HEK293 (cell line): ENCODE results near the gene ASPSCR1.

Source experiments
- CTCF ChIA-PET: fragments of 350-600 bp; formaldehyde crosslinking; extraction: SDS; loops from one replicate; lab custom pipeline; 2021; ENCODE audit warnings: antibody characterized with exemption; lab: Yijun Ruan, JAX
- POLR2A ChIA-PET: fragments of 300-600 bp; formaldehyde crosslinking; extraction: SDS; loops from one replicate; lab custom pipeline; 2020; ENCODE audit warnings: antibody characterized with exemption, inconsistent platforms; lab: Yijun Ruan, JAX
- H3K27ac ChIP-seq: fragments of 200-500 bp; sonication (Bioruptor generic); 2 replicates; pipeline ENCODE4 v1.5.1; 2014; ENCODE audit warnings: low read depth, low read length, control low read depth, inconsistent platforms; ENCODE audit errors: extremely low read depth
- H3K36me3 ChIP-seq, 2 experiments: fragments of 200-500 bp in 1 of 2; sonication (Bioruptor generic) in 1 of 2; 1 replicate in 1 of 2; 2 replicates in 1 of 2; pipeline ENCODE4 v1.5.1; 2014 to 2017; ENCODE audit warnings: inconsistent platforms in 2 of 2, low read length in 2 of 2; ENCODE audit not compliant: control insufficient read depth in 2 of 2, insufficient read depth in 1 of 2
- H3K4me1 ChIP-seq: fragments of 200-500 bp; sonication (Bioruptor generic); 2 replicates; pipeline ENCODE4 v1.5.1; 2014; ENCODE audit warnings: mild to moderate bottlenecking, low read length, inconsistent platforms; ENCODE audit not compliant: control insufficient read depth, insufficient read depth
- H3K4me3 ChIP-seq: 2 replicates; pipeline ENCODE4 v1.5.1; 2011; ENCODE audit warnings: low read depth, mild to moderate bottlenecking, control low read depth, low read length, moderate library complexity
- H3K9me3 ChIP-seq: fragments of 200-500 bp; sonication (Bioruptor generic); 2 replicates; pipeline ENCODE4 v1.5.1; 2014; ENCODE audit warnings: low read depth, low read length, inconsistent platforms; ENCODE audit not compliant: control insufficient read depth, insufficient read depth
- BCL6B ChIP-seq: fragments of 450-650 bp; formaldehyde crosslinking; IDR thresholded peaks from 2 replicates; pipeline ENCODE4 v1.5.1; 2017; ENCODE audit warnings: missing biosample characterization, missing genetic modification characterization
- GLIS2 ChIP-seq: fragments of 450-650 bp; formaldehyde crosslinking; IDR thresholded peaks from 2 replicates; pipeline ENCODE4 v1.5.1; 2016; ENCODE audit warnings: missing biosample characterization, missing genetic modification characterization
- HIC1 ChIP-seq: fragments of 450-650 bp; formaldehyde crosslinking; IDR thresholded peaks from 2 replicates; pipeline ENCODE4 v1.5.1; 2016; ENCODE audit warnings: missing biosample characterization, missing genetic modification characterization
- HOXC10 ChIP-seq: sonication (generic); formaldehyde crosslinking; IDR thresholded peaks from 2 replicates; pipeline ENCODE4 v1.8.1; 2023; ENCODE audit warnings: mild to moderate bottlenecking, missing genetic modification reagents
- INSM2 ChIP-seq: fragments of 450-650 bp; formaldehyde crosslinking; IDR thresholded peaks from 2 replicates; pipeline ENCODE4 v1.5.1; 2016; ENCODE audit warnings: missing biosample characterization, missing genetic modification characterization
- MEIS1 ChIP-seq: sonication (generic); formaldehyde crosslinking; IDR thresholded peaks from 2 replicates; pipeline ENCODE4 v1.8.1; 2022; ENCODE audit warnings: missing genetic modification reagents, mild to moderate bottlenecking, borderline replicate concordance
- SETDB1 ChIP-seq: IDR thresholded peaks from one replicate; pipeline ENCODE4 v1.6.1; 2017; ENCODE audit warnings: mild to moderate bottlenecking, low read length, moderate library complexity, mixed read lengths; ENCODE audit not compliant: insufficient read length
- ZBTB17 ChIP-seq: fragments of 450-650 bp; formaldehyde crosslinking; IDR thresholded peaks from 2 replicates; pipeline ENCODE4 v1.5.1; 2016; ENCODE audit warnings: missing biosample characterization, missing genetic modification characterization
- ZBTB20 ChIP-seq: fragments of 450-650 bp; formaldehyde crosslinking; IDR thresholded peaks from 2 replicates; pipeline ENCODE4 v1.5.1; 2016; ENCODE audit warnings: missing biosample characterization, missing genetic modification characterization
- ZNF138 ChIP-seq: fragments of 450-650 bp; formaldehyde crosslinking; IDR thresholded peaks from 2 replicates; pipeline ENCODE4 v1.5.1; 2016; ENCODE audit warnings: missing biosample characterization, missing genetic modification characterization, borderline replicate concordance
- ZNF146 ChIP-seq: fragments of 450-650 bp; formaldehyde crosslinking; IDR thresholded peaks from 2 replicates; pipeline ENCODE4 v1.5.1; 2016; ENCODE audit warnings: missing biosample characterization, missing genetic modification characterization
- ZNF214 ChIP-seq: fragments of 450-650 bp; formaldehyde crosslinking; IDR thresholded peaks from 2 replicates; pipeline ENCODE4 v1.5.1; 2017; ENCODE audit warnings: missing biosample characterization, mild to moderate bottlenecking, missing genetic modification characterization, borderline replicate concordance
- ZNF24 ChIP-seq: fragments of 450-650 bp; formaldehyde crosslinking; IDR thresholded peaks from 2 replicates; pipeline ENCODE4 v1.5.1; 2016; ENCODE audit warnings: missing biosample characterization, missing genetic modification characterization
- ZNF398 ChIP-seq: fragments of 450-650 bp; formaldehyde crosslinking; IDR thresholded peaks from 2 replicates; pipeline ENCODE4 v1.5.1; 2017; ENCODE audit warnings: missing biosample characterization, missing genetic modification characterization
- ZNF501 ChIP-seq: fragments of 450-650 bp; formaldehyde crosslinking; IDR thresholded peaks from 2 replicates; pipeline ENCODE4 v1.5.1; 2016; ENCODE audit warnings: missing biosample characterization, missing genetic modification characterization
- ZNF514 ChIP-seq: fragments of 450-650 bp; formaldehyde crosslinking; IDR thresholded peaks from 2 replicates; pipeline ENCODE4 v1.5.1; 2016; ENCODE audit warnings: missing biosample characterization, missing genetic modification characterization
- ZNF548 ChIP-seq: fragments of 450-650 bp; formaldehyde crosslinking; IDR thresholded peaks from 2 replicates; pipeline ENCODE4 v1.5.1; 2016; ENCODE audit warnings: missing biosample characterization, missing genetic modification characterization
- ZNF580 ChIP-seq: fragments of 450-650 bp; formaldehyde crosslinking; IDR thresholded peaks from 2 replicates; pipeline ENCODE4 v1.5.1; 2016; ENCODE audit warnings: missing biosample characterization, missing genetic modification characterization
- ZNF585B ChIP-seq: fragments of 450-650 bp; formaldehyde crosslinking; IDR thresholded peaks from 2 replicates; pipeline ENCODE4 v1.5.1; 2016; ENCODE audit warnings: missing biosample characterization, missing genetic modification characterization
- ZNF621 ChIP-seq: fragments of 450-650 bp; formaldehyde crosslinking; IDR thresholded peaks from 2 replicates; pipeline ENCODE4 v1.5.1; 2017; ENCODE audit warnings: missing biosample characterization, missing genetic modification characterization
- ZNF658 ChIP-seq: fragments of 450-650 bp; formaldehyde crosslinking; IDR thresholded peaks from 2 replicates; pipeline ENCODE4; 2016; ENCODE audit warnings: missing biosample characterization, missing genetic modification characterization
- ZNF664 ChIP-seq: fragments of 450-650 bp; formaldehyde crosslinking; IDR thresholded peaks from 2 replicates; pipeline ENCODE4 v1.5.1; 2016; ENCODE audit warnings: missing biosample characterization, missing genetic modification characterization

The ASPSCR1 gene

GRCh38 chr17:82028246-82028645 is 50.8 kb downstream of the ASPSCR1 start:
- H3K36me3 ChIP-seq: peaks cover 0 to 64% of the 10 kb centered on the region in 2 experiments; a peak in 2 of 3 replicates
- no peak overlapping the region for H3K27ac ChIP-seq
- no peaks in the 10 kb centered on the region for H3K9me3 ChIP-seq
- TF ChIP-seq GLIS2: no peak
- no peak for TF ChIP-seq ZNF514
- no peak for TF ChIP-seq ZNF138 (tag by site-specific recombination)
- TF ChIP-seq ZNF548: no peak
- no peak for TF ChIP-seq ZNF24 (tag by site-specific recombination)
- TF ChIP-seq ZNF658 (tag by site-specific recombination): no peak
- POLR2A ChIA-PET: interaction anchor here (0.7 to 2.3 kb wide), 6 partner anchors 9 to 318 kb away, joined by 3 to 13 read pairs (median 4); partner anchors contain the start of gene DCXR
- H3K4me1 ChIP-seq: peaks cover 11% of the 10 kb centered on the region
- no peak overlapping the region for H3K4me3 ChIP-seq
- CTCF ChIA-PET: interaction anchor here (0.7 to 3.3 kb wide), 8 partner anchors 8 to 161 kb away, joined by 3 to 35 read pairs (median 4); partner anchors contain the start of genes DCXR and PYCR1

GRCh38 chr17:82028966-82029365 is 51.5 kb downstream of the ASPSCR1 start:
- Histone ChIP-seq H3K9me3 (no peaks in the 10 kb centered on the region), H3K4me3 (no peak overlapping the region), H3K27ac (no peak overlapping the region), H3K36me3 (peaks cover 0 to 69% of the 10 kb centered on the region in 2 experiments; a peak in 2 of 3 replicates), H3K4me1 (peaks cover 8% of the 10 kb centered on the region)
- TF ChIP-seq BCL6B (tag by site-specific recombination) (no peak), ZNF664 (tag by site-specific recombination) (no peak), SETDB1 (no peak), ZNF621 (no peak), INSM2 (no peak), ZNF398 (tag by site-specific recombination) (no peak), ZNF214 (no peak), MEIS1 (CRISPR knock-in tag) (no peak), ZNF580 (tag by site-specific recombination) (no peak), ZNF585B (tag by site-specific recombination) (no peak), ZBTB20 (no peak), ZBTB17 (tag by site-specific recombination) (no peak), HOXC10 (CRISPR knock-in tag) (no peak), HIC1 (no peak), ZNF501 (tag by site-specific recombination) (no peak), ZNF146 (no peak)
- CTCF ChIA-PET: interaction anchor here (0.7 to 3.6 kb wide), 11 partner anchors 8 to 345 kb away, joined by 3 to 35 read pairs (median 5); partner anchors contain the start of genes CENPX, DCXR, LRRC45 and PYCR1
- POLR2A ChIA-PET: interaction anchor here (1.1 to 6.0 kb wide), 8 partner anchors 7 to 162 kb away, joined by 4 to 56 read pairs (median 12); partner anchors contain the start of genes CENPX, DCXR, GPS1 and LRRC45
